GM18505 (cell line): ENCODE data around the gene SARNP.

ENCODE experiments used
- ATAC-seq: cut with Tn5 transposase; IDR thresholded peaks from one replicate; pipeline ENCODE4 v1.9.1; 2021; ENCODE audit not compliant: unreplicated experiment
- POLR2A ChIP-seq: IDR thresholded peaks from 4 replicates; pipeline ENCODE4 v1.6.1; 2011; ENCODE audit warnings: borderline replicate concordance; ENCODE audit not compliant: insufficient read depth, insufficient read length; ENCODE audit errors: extremely low read depth

The SARNP gene

DNA sequence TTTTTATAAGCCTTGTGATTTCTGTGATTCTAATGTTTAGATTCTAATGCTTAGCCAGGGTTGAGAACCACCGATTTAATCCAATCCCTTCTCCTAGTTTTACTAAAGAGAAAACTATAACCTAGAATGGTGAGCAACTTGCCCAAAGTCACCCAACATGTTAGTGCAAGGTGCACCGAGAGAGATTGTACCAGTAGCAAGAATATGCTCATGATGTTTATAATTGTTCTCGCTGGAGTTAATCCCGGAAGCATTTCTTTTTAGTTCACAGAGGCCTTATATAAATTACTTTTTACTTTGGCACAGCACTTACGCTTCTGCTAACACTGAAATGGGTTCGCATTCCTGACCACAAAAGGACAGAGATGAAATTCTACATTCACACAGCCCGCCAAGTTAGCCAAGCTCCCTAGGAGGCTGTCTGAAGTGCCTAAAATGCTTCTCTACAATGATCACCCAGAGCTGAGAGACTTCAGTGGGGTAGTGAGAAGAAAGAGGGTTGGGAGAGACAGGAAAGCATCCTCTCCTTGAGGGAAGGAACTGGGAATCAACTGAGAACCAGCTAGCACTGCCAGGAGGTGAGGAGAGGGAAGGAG, 102.3 kb downstream of the SARNP start:
- no peak for TF ChIP-seq POLR2A
- no peak for ATAC-seq

DNA sequence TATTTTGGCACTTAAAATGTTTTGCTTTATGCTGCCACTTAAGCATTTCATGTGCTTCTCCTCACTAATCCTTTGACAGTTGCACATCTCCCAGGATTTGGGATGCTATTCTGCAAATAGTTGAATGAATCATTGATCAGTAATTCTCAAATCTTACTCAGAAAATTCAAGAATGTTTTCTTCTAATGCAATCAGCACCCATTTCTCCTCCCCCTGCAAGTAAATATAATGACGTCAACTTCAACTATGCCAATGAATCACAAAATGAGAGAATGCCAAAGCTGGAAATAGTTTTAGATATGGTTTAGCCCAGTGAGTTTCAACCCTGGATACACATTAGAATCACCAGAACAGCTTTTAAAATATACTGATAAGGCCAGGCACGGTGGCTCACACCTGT, 103.8 kb downstream of the SARNP start:
- no peak for TF ChIP-seq POLR2A
- no peak for ATAC-seq

DNA sequence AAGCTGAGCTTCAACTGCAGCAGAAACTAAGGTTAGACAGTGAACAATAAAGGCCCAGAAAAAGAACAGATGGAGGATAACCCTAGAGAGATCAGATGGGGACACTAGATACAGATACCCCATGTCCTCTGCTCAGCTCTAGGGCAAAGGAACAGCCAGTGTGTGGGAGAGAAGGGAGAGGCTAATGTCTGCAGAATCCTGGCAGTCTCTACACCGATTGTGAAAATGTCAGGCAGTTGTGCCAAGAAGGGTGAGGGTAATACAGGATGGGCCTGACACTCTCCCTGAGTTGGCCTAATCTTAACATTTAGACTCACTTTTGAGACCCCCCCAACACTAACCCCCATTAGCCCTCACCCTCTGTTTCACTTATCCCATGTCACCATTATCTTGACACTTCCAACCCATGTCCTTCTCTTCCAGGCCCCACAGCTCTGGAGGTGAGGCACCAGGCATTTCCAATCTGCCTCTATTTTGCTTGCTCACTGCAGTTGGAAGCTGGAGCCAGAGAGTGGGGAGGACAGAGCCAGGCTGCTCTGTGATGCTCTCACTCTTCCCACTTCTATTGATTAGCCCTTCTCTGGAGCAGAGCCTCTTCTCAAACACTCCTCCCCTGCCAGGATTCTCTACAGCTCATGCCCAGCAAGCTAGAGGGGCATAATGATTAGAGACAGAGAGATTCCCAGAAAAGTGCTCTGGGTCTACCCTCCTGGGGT, 104.7 kb downstream of the SARNP start:
- no peak for ATAC-seq
- TF ChIP-seq POLR2A: no peak

DNA sequence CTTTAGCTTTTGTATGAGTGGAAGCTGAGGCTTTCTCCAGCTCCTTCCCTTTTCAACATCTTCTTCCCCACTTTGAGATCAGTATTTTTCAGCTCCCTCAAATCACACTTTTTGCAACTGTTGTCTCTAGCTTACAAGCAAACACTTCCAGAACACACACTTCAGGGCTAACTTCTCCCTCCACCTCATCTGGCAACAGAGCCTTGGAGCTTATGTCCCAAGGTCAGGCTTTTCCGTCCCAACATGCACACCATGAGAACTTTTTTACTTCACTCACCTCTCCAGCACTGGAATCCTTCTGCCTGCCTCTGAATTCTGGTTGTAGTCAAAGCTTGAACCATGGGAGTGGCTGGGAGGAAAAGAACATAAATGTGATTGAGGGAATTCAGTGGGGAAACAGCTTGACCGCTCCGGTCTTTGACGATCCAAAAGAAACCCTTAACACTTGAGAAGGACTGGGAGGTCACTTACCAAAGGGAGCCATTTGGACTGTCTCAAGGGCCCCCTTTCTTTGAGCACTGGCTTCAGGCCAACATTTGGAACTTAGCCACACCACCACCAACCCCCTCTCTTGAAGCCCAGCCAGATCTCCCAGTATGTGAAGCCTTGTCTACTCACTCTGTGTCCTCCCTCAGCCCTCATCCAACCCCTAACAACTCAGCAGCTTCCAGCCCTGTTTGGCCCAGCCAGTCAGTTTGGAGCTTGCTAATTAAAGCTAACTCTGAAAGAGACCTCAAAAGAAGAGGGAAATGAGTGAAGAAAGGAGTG, 105.6 kb downstream of the SARNP start:
- ATAC-seq: no peak
- no peak for TF ChIP-seq POLR2A

DNA sequence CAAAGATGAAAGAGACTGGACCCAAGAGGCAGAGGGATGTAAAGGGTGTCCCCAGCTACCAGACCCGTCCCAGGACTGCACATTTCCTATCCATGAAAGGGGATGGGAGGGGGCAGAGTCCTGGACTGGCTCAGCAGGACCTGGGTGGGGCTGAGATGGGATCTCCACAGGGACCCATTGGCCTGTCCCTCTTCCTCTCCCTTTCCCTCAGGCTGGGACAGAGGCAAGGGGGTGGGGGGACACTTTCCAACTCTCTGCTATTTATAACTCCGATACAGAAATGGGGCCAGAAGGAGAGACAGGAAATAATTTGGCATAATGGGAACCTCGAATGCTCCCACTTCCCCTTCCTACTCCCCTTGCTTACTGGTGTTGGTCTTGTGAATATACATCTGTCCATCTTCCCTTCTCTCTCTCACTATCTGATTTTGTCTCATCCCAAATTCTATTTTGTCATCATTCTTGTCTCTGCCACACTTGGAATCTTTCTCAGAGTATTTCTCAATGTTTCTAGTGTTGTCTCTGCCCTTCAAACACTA, 108.8 kb downstream of the SARNP start:
- no peak for ATAC-seq
- no peak for TF ChIP-seq POLR2A

DNA sequence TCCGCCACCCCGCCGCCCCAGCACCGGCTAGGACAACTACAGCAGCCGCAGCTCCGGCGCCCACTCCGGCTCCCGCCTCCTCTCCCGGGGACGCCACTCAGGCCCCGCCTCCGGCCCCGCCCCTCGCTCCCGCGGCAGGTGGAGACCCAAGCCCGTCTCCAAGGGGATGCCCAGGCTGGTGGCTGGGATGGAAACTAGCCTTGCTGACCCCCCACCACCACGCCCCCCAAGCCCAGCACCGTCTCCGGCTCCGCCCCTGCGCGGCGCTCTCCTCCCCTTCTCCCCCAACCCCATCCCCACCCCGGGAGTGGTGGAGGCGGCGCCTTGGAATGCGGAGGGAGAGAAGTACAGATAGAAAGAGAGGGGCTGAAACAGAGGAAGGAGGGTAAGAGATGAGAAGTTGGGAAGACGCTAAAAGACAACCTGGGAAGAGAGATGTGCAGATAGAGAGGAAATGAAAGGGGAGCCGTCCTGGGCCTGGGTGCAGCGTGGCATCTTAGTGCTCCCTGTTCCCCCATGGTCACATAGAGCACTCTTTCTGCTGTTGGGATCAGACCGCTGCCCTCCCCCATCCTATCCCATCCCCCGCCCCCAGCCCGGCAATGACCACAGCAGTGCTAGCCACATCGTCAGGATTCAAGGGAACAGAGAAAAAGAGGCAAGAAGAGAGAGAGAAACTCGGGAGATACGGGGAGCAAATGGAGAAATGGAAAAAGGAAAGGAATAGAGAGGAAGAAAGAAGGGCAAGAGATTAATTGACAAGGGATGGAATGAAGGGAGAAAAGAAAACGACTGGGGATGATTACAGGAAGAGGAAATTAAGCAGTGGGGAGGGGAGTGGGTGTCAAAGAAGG, 109.5 kb downstream of the SARNP start, which contains the start of gene ITGA7:
Gene ITGA7 (minus strand): TSS at position 64 of the 854 bp plus-strand sequence. CDS start 222 bp downstream, outside the sequence.
- TF ChIP-seq POLR2A: no peak
- no peak for ATAC-seq
